AG04450 (cell line): ENCODE results near the gene MAP3K5. TPM values are rescaled to one million over a fixed set of nuclear protein-coding genes. Genes with fewer than 3 reads are reported as not detected.

ENCODE experiments used
- CTCF ChIA-PET: fragments of 300-600, 350-600 bp; formaldehyde crosslinking; extraction: SDS; loops from one replicate; lab custom pipeline; 2022; ENCODE audit warnings: antibody characterized with exemption, inconsistent platforms; lab: Charles Lee
- POLR2A ChIA-PET: fragments of 350-600 bp; formaldehyde crosslinking; extraction: SDS; loops from one replicate; lab custom pipeline; 2021; ENCODE audit warnings: antibody characterized with exemption, inconsistent platforms; lab: Yijun Ruan, JAX
- DNase-seq: peaks from one replicate; pipeline ENCODE4 v3.0.0-alpha.2; 2011; ENCODE audit warnings: low read depth, low spot score
- H3K27ac ChIP-seq: one replicate; pipeline ENCODE4 v1.5.1; 2012; ENCODE audit warnings: low read depth, low read length, control low read depth
- H3K27me3 ChIP-seq: one replicate; pipeline ENCODE4 v1.6.0; 2012; ENCODE audit warnings: low read length; ENCODE audit not compliant: control insufficient read depth, insufficient read depth
- H3K4me3 ChIP-seq: 2 replicates; pipeline ENCODE4 v1.5.1; 2011; ENCODE audit warnings: mild to moderate bottlenecking, low read depth, low read length, control low read depth
- H3K9me3 ChIP-seq: 2 replicates; pipeline ENCODE4 v1.5.1; 2012; ENCODE audit warnings: low read length; ENCODE audit not compliant: control insufficient read depth, insufficient read depth
- CTCF ChIP-seq: IDR thresholded peaks from 2 replicates; pipeline ENCODE4 v1.5.1; 2011; ENCODE audit warnings: low read depth, low read length, control low read depth, inconsistent platforms
- polyA plus RNA-seq: library from polyadenylated mRNA; depleted of rRNA; stranded (reverse); fragments of >200 nt; gene quantifications from 2 replicates; pipeline ENCODE4 v1.2.3, GENCODE V29; 2011

Gene MAP3K5
- polyA plus RNA-seq, 1 experiment: 17.0 TPM

GRCh38 chr6:136538836-136539235 is 253.4 kb downstream of the MAP3K5 start:
- no peak for DNase-seq
- TF ChIP-seq CTCF: no peak
- H3K27me3 ChIP-seq: peaks cover 11% of the 10 kb centered on the region
- POLR2A ChIA-PET: no interaction called here
- CTCF ChIA-PET: interaction anchor here (1.3 kb wide), 1 partner anchor 9 kb away, joined by 3 read pairs; no protein-coding TSS in a partner anchor
- H3K27ac ChIP-seq: no peak overlapping the region
- no peaks in the 10 kb centered on the region for H3K9me3 ChIP-seq
- H3K4me3 ChIP-seq: no peak overlapping the region

GRCh38 chr6:136535880-136536650 is 256.2 kb downstream of the MAP3K5 start:
- Histone ChIP-seq H3K27me3 (peaks cover 16% of the 10 kb centered on the region), H3K4me3 (no peak overlapping the region), H3K27ac (no peak overlapping the region), H3K9me3 (no peaks in the 10 kb centered on the region)
- no peak for DNase-seq
- TF ChIP-seq CTCF: no peak
- ChIA-PET POLR2A (no interaction called here), CTCF (no interaction called here)

- TF ChIP-seq CTCF: no peak
- no peak overlapping the region for H3K27ac ChIP-seq
- CTCF ChIA-PET: no interaction called here
- peaks cover 15% of the 10 kb centered on the region for H3K27me3 ChIP-seq
- POLR2A ChIA-PET: no interaction called here
- H3K4me3 ChIP-seq: no peak overlapping the region
- H3K9me3 ChIP-seq: no peaks in the 10 kb centered on the region
- DNase-seq: no peak
These were observed 257.1 kb downstream of the MAP3K5 start for GRCh38 chr6:136535017-136535765.

- ChIA-PET POLR2A (no interaction called here), CTCF (no interaction called here)
- no peak for DNase-seq
- Histone ChIP-seq H3K9me3 (no peaks in the 10 kb centered on the region), H3K27ac (no peak overlapping the region), H3K27me3 (peaks cover 15% of the 10 kb centered on the region), H3K4me3 (no peak overlapping the region)
- no peak for TF ChIP-seq CTCF
These were observed 258.0 kb downstream of the MAP3K5 start for GRCh38 chr6:136534268-136534667.

GRCh38 chr6:136533487-136533886 is 258.8 kb downstream of the MAP3K5 start:
- H3K9me3 ChIP-seq: no peaks in the 10 kb centered on the region
- ChIA-PET CTCF (no interaction called here), POLR2A (no interaction called here)
- no peak for DNase-seq
- no peak overlapping the region for H3K27ac ChIP-seq
- peaks cover 15% of the 10 kb centered on the region for H3K27me3 ChIP-seq
- H3K4me3 ChIP-seq: no peak overlapping the region
- TF ChIP-seq CTCF: no peak
